ENCODE data around the gene ACOT7. TPM values are rescaled to one million over a fixed set of nuclear protein-coding genes. Genes with fewer than 3 reads are reported as not detected.

Gene ACOT7
- total RNA-seq, 1 experiment from 2014 or later = 120 TPM

- TF ChIP-seq CTCF (IDR thresholded peaks at IDR 0.05) (no peak; the same call in 1 of the 2 replicates), POLR2AphosphoS5 (IDR thresholded peaks at IDR 0.05; ENCODE audit: low read depth, low read length) (no peak), SIN3A (IDR thresholded peaks at IDR 0.05; ENCODE audit: borderline replicate concordance, insufficient read depth, low read depth, low read length) (no peak; the same call in 1 of the 2 replicates), REST (IDR thresholded peaks at IDR 0.05; ENCODE audit: insufficient read depth in 1 of 2, low read depth in 2 of 2, low read length in 1 of 2) (0 out of 4 replicates have a peak, but pooled peaks of 1 of the 2 experiments have one; percentile 42), TCF7L2 (IDR thresholded peaks at IDR 0.05; ENCODE audit: low read depth, low read length) (no peak)
- Histone ChIP-seq H3K27ac (ENCODE audit: low read length) (no peak overlapping the region), H3K4me1 (ENCODE audit: control insufficient read depth, insufficient read depth, low read length) (peaks cover 10% of the 10 kb centered on the region), H3K36me3 (ENCODE audit: control insufficient read depth, insufficient read depth, low read length) (no peaks in the 10 kb centered on the region), H3K4me3 (ENCODE audit: low read depth in 2 of 2, low read length in 2 of 2) (peak overlapping the region; percentile 37 to 40), H3K27me3 (ENCODE audit: control insufficient read depth, insufficient read depth, low read length) (no peaks in the 10 kb centered on the region; the same call in 1 of the 2 replicates), H3K9me3 (ENCODE audit: control insufficient read depth, insufficient read depth, low read depth, low read length) (no peaks in the 10 kb centered on the region)
- ChIA-PET POLR2A (interaction anchor here (0.6 kb wide), 1 partner anchor 44 kb away, joined by 6 read pairs; no protein-coding TSS in a partner anchor), CTCF (interaction anchor here (0.5 kb wide), 1 partner anchor 109 kb away, joined by 4 read pairs; no protein-coding TSS in a partner anchor)
- DNase-seq (ENCODE audit: low read depth, low spot score) = no peak
- BruUV-seq (replicated peaks) = no TSS peak
- in situ Hi-C loops (cut with HindIII; ENCODE audit: low pct_unique_long_range_greater_than_20kb, low sequenced_read_pairs) = no loop called here
- intact Hi-C loops (cut with micrococcal nuclease; ENCODE audit: unreplicated experiment) = loop anchor here (5.0 kb wide), 2 partner anchors 163 to 228 kb away; no protein-coding TSS in a partner anchor
- ATAC-seq = peak; percentile 62
Observed at GRCh38 chr1:6248932-6249738, 144.4 kb downstream of the ACOT7 start.

GRCh38 chr1:6248161-6248776, 145.3 kb downstream of the ACOT7 start:
- no peak for ATAC-seq
- Histone ChIP-seq H3K27ac (ENCODE audit: low read length) (no peak overlapping the region), H3K27me3 (ENCODE audit: control insufficient read depth, insufficient read depth, low read length) (no peaks in the 10 kb centered on the region; the same call in 1 of the 2 replicates), H3K36me3 (ENCODE audit: control insufficient read depth, insufficient read depth, low read length) (no peaks in the 10 kb centered on the region), H3K9me3 (ENCODE audit: control insufficient read depth, insufficient read depth, low read depth, low read length) (no peaks in the 10 kb centered on the region), H3K4me3 (ENCODE audit: low read depth in 2 of 2, low read length in 2 of 2) (no peak overlapping the region), H3K4me1 (ENCODE audit: control insufficient read depth, insufficient read depth, low read length) (peaks cover 10% of the 10 kb centered on the region)
- intact Hi-C loops (cut with micrococcal nuclease; ENCODE audit: unreplicated experiment) (loop anchor here (5.0 kb wide), 2 partner anchors 164 to 229 kb away; no protein-coding TSS in a partner anchor), in situ Hi-C loops (cut with HindIII; ENCODE audit: low pct_unique_long_range_greater_than_20kb, low sequenced_read_pairs) (no loop called here)
- no peak for TF ChIP-seq SIN3A (IDR thresholded peaks at IDR 0.05; ENCODE audit: borderline replicate concordance, insufficient read depth, low read depth, low read length)
- TF ChIP-seq REST (IDR thresholded peaks at IDR 0.05; ENCODE audit: insufficient read depth in 1 of 2, low read depth in 2 of 2, low read length in 1 of 2) = no peak
- TF ChIP-seq CTCF (IDR thresholded peaks at IDR 0.05) = no peak
- TF ChIP-seq TCF7L2 (IDR thresholded peaks at IDR 0.05; ENCODE audit: low read depth, low read length) = no peak
- TF ChIP-seq POLR2AphosphoS5 (IDR thresholded peaks at IDR 0.05; ENCODE audit: low read depth, low read length) = no peak
- DNase-seq (ENCODE audit: low read depth, low spot score) = no peak
- ChIA-PET POLR2A (interaction anchor here (0.6 kb wide), 1 partner anchor 43 kb away, joined by 6 read pairs; no protein-coding TSS in a partner anchor), CTCF (interaction anchor here (0.5 to 3.3 kb wide), 5 partner anchors 94 to 1672 kb away, joined by 3 to 29 read pairs (median 4); no protein-coding TSS in a partner anchor)
- no TSS peak for BruUV-seq (replicated peaks)

Measured in Panc1 (cell line).